ENCODE measurements around the gene ANKRD31.

GRCh38 chr5:75021219-75021618 lies 215.5 kb downstream of the ANKRD31 start:
- TF ChIP-seq CTCF (IDR thresholded peaks at IDR 0.05): no peak
- no peak for TF ChIP-seq POLR2A (IDR thresholded peaks at IDR 0.05)
